ENCODE measurements around the gene FAM124B.

GRCh38 chr2:224393157-224393872 is 8.6 kb downstream of the FAM124B start:
- TF ChIP-seq POLR2A (IDR thresholded peaks at IDR 0.05) (no peak), POLR2AphosphoS5 (IDR thresholded peaks at IDR 0.05) (no peak)
